Measurements from ENCODE around the gene AIG1.
"Not testable (repeated sequence)": the region's sequence is repeated elsewhere in the genome, so short reads cannot be mapped to it uniquely, and the experiment has no call there.

AIG1 gene

DNA sequence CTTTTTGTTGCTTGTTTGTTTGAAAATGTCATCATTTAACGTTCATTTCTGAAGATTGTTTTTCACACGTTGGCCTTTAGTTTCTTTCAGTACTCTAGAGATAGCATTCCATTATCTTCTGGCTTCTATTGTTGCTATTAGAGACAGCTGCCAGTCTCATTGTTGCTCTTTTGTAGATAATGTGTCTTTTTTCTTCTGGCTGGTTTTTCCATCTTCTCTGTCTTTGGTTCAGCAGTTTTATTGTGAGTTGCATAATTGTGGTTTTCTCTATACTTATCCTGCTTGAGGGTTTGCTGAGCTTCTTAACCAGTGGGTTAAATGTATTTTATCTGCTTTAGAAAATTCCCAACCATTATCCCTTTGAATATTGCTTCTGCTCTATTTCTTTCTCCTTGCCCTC lies 23.2 kb upstream of the AIG1 start:
- Histone ChIP-seq H3K4me3 (ENCODE audit: low read depth in 1 of 2, low read length in 2 of 2) (no peak overlapping the region), H3K27ac (ENCODE audit: low read depth, low read length) (no peak overlapping the region), H3K4me1 (ENCODE audit: insufficient read depth, low read length) (no peaks in the 10 kb centered on the region), H3K9ac (ENCODE audit: low read length) (no peak overlapping the region), H3K36me3 (ENCODE audit: insufficient read depth, low read length) (no peaks in the 10 kb centered on the region), H3K9me3 (ENCODE audit: low read length) (no peaks in the 10 kb centered on the region), H3K27me3 (ENCODE audit: control insufficient read depth in 1 of 2, insufficient read depth in 2 of 2, low read length in 2 of 2) (no peaks in the 10 kb centered on the region)

GRCh38 chr6:143038833-143039232 lies 21.9 kb upstream of the AIG1 start:
- no peaks in the 10 kb centered on the region for H3K36me3 ChIP-seq (ENCODE audit: insufficient read depth, low read length)
- H3K4me1 ChIP-seq (ENCODE audit: insufficient read depth, low read length) = no peaks in the 10 kb centered on the region
- H3K27ac ChIP-seq (ENCODE audit: low read depth, low read length) = no peak overlapping the region
- H3K9me3 ChIP-seq (ENCODE audit: low read length) = no peaks in the 10 kb centered on the region
- H3K9ac ChIP-seq (ENCODE audit: low read length) = no peak overlapping the region
- H3K4me3 ChIP-seq (ENCODE audit: low read depth in 1 of 2, low read length in 2 of 2) = no peak overlapping the region
- no peaks in the 10 kb centered on the region for H3K27me3 ChIP-seq (ENCODE audit: control insufficient read depth in 1 of 2, insufficient read depth in 2 of 2, low read length in 2 of 2)

- H3K9me3 ChIP-seq (ENCODE audit: low read length) = no peaks in the 10 kb centered on the region
- no peak overlapping the region for H3K9ac ChIP-seq (ENCODE audit: low read length)
- no peak overlapping the region for H3K27ac ChIP-seq (ENCODE audit: low read depth, low read length)
- H3K36me3 ChIP-seq (ENCODE audit: insufficient read depth, low read length) = no peaks in the 10 kb centered on the region
- no peaks in the 10 kb centered on the region for H3K27me3 ChIP-seq (ENCODE audit: control insufficient read depth in 1 of 2, insufficient read depth in 2 of 2, low read length in 2 of 2)
- H3K4me1 ChIP-seq (ENCODE audit: insufficient read depth, low read length) = no peaks in the 10 kb centered on the region
- H3K4me3 ChIP-seq (ENCODE audit: low read depth in 1 of 2, low read length in 2 of 2) = no peak overlapping the region
Observed at GRCh38 chr6:143039548-143039947, 21.1 kb upstream of the AIG1 start.

DNA sequence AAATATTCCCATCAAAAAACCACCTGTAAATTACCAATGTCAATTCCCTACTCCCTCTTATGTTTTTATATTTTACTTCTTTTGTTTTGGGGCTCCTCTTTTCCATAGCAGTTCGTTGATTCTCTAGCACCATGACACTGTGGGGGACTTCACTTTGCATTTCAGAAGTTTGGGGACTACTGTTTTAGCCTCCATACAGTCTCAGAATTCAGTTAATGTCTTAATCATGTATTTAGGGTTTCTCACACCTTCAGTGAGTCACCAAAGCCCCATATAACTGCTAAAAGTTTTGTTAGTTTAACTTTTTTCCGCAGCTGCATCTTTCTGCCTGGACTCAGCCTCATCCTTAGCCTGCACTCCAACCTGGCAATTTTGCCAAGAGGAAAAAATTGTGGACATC lies 20.7 kb upstream of the AIG1 start:
- H3K4me3 ChIP-seq (ENCODE audit: low read depth in 1 of 2, low read length in 2 of 2) = no peak overlapping the region
- H3K9ac ChIP-seq (ENCODE audit: low read length) = no peak overlapping the region
- H3K4me1 ChIP-seq (ENCODE audit: insufficient read depth, low read length) = no peaks in the 10 kb centered on the region
- H3K36me3 ChIP-seq (ENCODE audit: insufficient read depth, low read length) = no peaks in the 10 kb centered on the region
- no peaks in the 10 kb centered on the region for H3K9me3 ChIP-seq (ENCODE audit: low read length)
- H3K27ac ChIP-seq (ENCODE audit: low read depth, low read length) = no peak overlapping the region
- H3K27me3 ChIP-seq (ENCODE audit: control insufficient read depth in 1 of 2, insufficient read depth in 2 of 2, low read length in 2 of 2) = no peaks in the 10 kb centered on the region

DNA sequence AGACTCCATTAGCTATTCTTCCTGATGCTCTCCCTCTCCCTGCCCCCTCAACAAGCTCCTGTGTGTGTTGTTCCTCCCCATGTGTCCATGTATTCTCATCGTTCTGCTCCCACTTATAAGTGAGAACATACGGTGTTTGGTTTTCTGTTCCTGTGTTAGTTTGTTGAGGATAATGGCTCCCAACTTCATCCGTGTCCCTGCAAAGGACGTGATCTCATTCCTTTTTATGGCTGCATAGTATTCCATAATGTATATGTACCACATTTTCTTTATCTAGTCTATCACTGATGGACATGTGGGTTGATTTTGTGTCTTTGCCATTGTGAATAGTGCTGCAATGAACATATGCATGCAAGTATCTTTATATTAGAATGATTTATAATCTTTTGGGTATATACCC lies 16.3 kb upstream of the AIG1 start:
- not testable (repeated sequence) for H3K27ac ChIP-seq (ENCODE audit: low read depth, low read length); H3K4me1 ChIP-seq (ENCODE audit: insufficient read depth, low read length); H3K9ac ChIP-seq (ENCODE audit: low read length); H3K27me3 ChIP-seq (ENCODE audit: control insufficient read depth in 1 of 2, insufficient read depth in 2 of 2, low read length in 2 of 2); H3K36me3 ChIP-seq (ENCODE audit: insufficient read depth, low read length); H3K4me3 ChIP-seq (ENCODE audit: low read depth in 1 of 2, low read length in 2 of 2); H3K9me3 ChIP-seq (ENCODE audit: low read length)

DNA sequence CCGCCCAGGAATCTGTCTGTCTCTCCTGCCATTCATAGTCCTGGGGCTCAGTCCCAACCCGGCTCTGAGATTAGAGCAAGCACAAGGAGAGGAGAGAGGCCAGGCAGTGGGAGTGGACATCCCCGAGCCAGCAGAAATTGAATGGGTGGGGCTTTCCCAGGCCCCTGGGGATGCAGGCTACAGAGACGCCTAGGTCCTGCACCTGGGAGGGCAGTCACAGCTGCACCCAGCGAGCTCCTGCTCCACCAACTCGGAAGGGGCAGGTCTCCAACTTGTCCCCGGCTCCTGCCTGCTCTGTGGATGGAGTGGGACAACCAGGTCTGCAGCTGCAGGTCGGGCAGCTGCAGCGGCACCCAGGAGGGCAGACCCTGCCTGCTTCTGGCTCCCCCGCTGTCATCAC lies 11.1 kb upstream of the AIG1 start:
- Histone ChIP-seq H3K27ac (ENCODE audit: low read depth, low read length) (no peak overlapping the region), H3K27me3 (ENCODE audit: control insufficient read depth in 1 of 2, insufficient read depth in 2 of 2, low read length in 2 of 2) (no peaks in the 10 kb centered on the region), H3K4me3 (ENCODE audit: low read depth in 1 of 2, low read length in 2 of 2) (no peak overlapping the region), H3K36me3 (ENCODE audit: insufficient read depth, low read length) (no peaks in the 10 kb centered on the region), H3K9me3 (ENCODE audit: low read length) (no peaks in the 10 kb centered on the region), H3K4me1 (ENCODE audit: insufficient read depth, low read length) (peaks cover 9% of the 10 kb centered on the region), H3K9ac (ENCODE audit: low read length) (no peak overlapping the region)

GRCh38 chr6:143050509-143050908 lies 10.2 kb upstream of the AIG1 start:
- Histone ChIP-seq H3K27ac (ENCODE audit: low read depth, low read length) (no peak overlapping the region), H3K4me3 (ENCODE audit: low read depth in 1 of 2, low read length in 2 of 2) (no peak overlapping the region), H3K9ac (ENCODE audit: low read length) (no peak overlapping the region), H3K9me3 (ENCODE audit: low read length) (no peaks in the 10 kb centered on the region), H3K27me3 (ENCODE audit: control insufficient read depth in 1 of 2, insufficient read depth in 2 of 2, low read length in 2 of 2) (no peaks in the 10 kb centered on the region), H3K4me1 (ENCODE audit: insufficient read depth, low read length) (peaks cover 9% of the 10 kb centered on the region), H3K36me3 (ENCODE audit: insufficient read depth, low read length) (no peaks in the 10 kb centered on the region)

GRCh38 chr6:143052282-143052681 lies 8.4 kb upstream of the AIG1 start:
- H3K9ac ChIP-seq (ENCODE audit: low read length) = no peak overlapping the region
- no peak overlapping the region for H3K27ac ChIP-seq (ENCODE audit: low read depth, low read length)

GRCh38 chr6:143053856-143054255 lies 6.8 kb upstream of the AIG1 start:
- H3K9ac ChIP-seq (ENCODE audit: low read length) = no peak overlapping the region
- no peak overlapping the region for H3K4me3 ChIP-seq (ENCODE audit: low read depth in 1 of 2, low read length in 2 of 2)
- H3K36me3 ChIP-seq (ENCODE audit: insufficient read depth, low read length) = no peaks in the 10 kb centered on the region
- peaks cover 9% of the 10 kb centered on the region for H3K4me1 ChIP-seq (ENCODE audit: insufficient read depth, low read length)
- no peak overlapping the region for H3K27ac ChIP-seq (ENCODE audit: low read depth, low read length)
- H3K9me3 ChIP-seq (ENCODE audit: low read length) = no peaks in the 10 kb centered on the region
- H3K27me3 ChIP-seq (ENCODE audit: control insufficient read depth in 1 of 2, insufficient read depth in 2 of 2, low read length in 2 of 2) = no peaks in the 10 kb centered on the region

More at GRCh38 chr6:143052282-143052681, 8.4 kb upstream of the AIG1 start:
- no peaks in the 10 kb centered on the region for H3K36me3 ChIP-seq (ENCODE audit: insufficient read depth, low read length)
- no peak overlapping the region for H3K4me3 ChIP-seq (ENCODE audit: low read depth in 1 of 2, low read length in 2 of 2)
- no peaks in the 10 kb centered on the region for H3K27me3 ChIP-seq (ENCODE audit: control insufficient read depth in 1 of 2, insufficient read depth in 2 of 2, low read length in 2 of 2)
- H3K9me3 ChIP-seq (ENCODE audit: low read length) = no peaks in the 10 kb centered on the region
- H3K4me1 ChIP-seq (ENCODE audit: insufficient read depth, low read length) = peaks cover 9% of the 10 kb centered on the region

GRCh38 chr6:143054329-143054728 lies 6.4 kb upstream of the AIG1 start:
- H3K9ac ChIP-seq (ENCODE audit: low read length) = no peak overlapping the region
- no peaks in the 10 kb centered on the region for H3K9me3 ChIP-seq (ENCODE audit: low read length)
- no peaks in the 10 kb centered on the region for H3K36me3 ChIP-seq (ENCODE audit: insufficient read depth, low read length)
- H3K4me1 ChIP-seq (ENCODE audit: insufficient read depth, low read length) = peaks cover 9% of the 10 kb centered on the region
- H3K27me3 ChIP-seq (ENCODE audit: control insufficient read depth in 1 of 2, insufficient read depth in 2 of 2, low read length in 2 of 2) = no peaks in the 10 kb centered on the region
- H3K27ac ChIP-seq (ENCODE audit: low read depth, low read length) = no peak overlapping the region
- no peak overlapping the region for H3K4me3 ChIP-seq (ENCODE audit: low read depth in 1 of 2, low read length in 2 of 2)

- no peaks in the 10 kb centered on the region for H3K27me3 ChIP-seq (ENCODE audit: control insufficient read depth in 1 of 2, insufficient read depth in 2 of 2, low read length in 2 of 2)
- H3K36me3 ChIP-seq (ENCODE audit: insufficient read depth, low read length) = no peaks in the 10 kb centered on the region
- H3K4me1 ChIP-seq (ENCODE audit: insufficient read depth, low read length) = peaks cover 15% of the 10 kb centered on the region
- H3K27ac ChIP-seq (ENCODE audit: low read depth, low read length) = no peak overlapping the region
- no peaks in the 10 kb centered on the region for H3K9me3 ChIP-seq (ENCODE audit: low read length)
- no peak overlapping the region for H3K9ac ChIP-seq (ENCODE audit: low read length)
- no peak overlapping the region for H3K4me3 ChIP-seq (ENCODE audit: low read depth in 1 of 2, low read length in 2 of 2)
Observed at GRCh38 chr6:143055213-143055612, 5.5 kb upstream of the AIG1 start.

DNA sequence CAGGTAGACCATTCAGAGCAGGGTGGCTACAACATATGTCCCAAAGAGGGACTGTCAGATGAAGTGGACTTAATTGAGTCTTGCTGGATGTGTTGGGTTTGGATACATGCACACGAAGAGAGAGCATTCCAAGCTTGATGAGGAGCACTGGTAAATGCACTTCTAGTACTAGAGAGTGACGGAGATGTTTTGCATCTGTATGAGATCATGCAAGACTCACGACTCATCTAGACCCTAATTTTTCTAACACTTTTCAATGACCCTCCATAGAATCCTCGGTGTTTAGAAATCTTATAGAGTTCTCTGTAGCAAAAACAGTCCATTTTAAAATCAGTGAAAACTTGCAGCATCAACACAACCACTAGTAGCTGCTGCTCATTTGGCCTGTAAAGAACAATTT lies 4.8 kb upstream of the AIG1 start:
- H3K36me3 ChIP-seq (ENCODE audit: insufficient read depth, low read length) = no peaks in the 10 kb centered on the region
- H3K4me1 ChIP-seq (ENCODE audit: insufficient read depth, low read length) = peaks cover 15% of the 10 kb centered on the region
- H3K9me3 ChIP-seq (ENCODE audit: low read length) = no peaks in the 10 kb centered on the region
- no peak overlapping the region for H3K27ac ChIP-seq (ENCODE audit: low read depth, low read length)
- no peaks in the 10 kb centered on the region for H3K27me3 ChIP-seq (ENCODE audit: control insufficient read depth in 1 of 2, insufficient read depth in 2 of 2, low read length in 2 of 2)
- H3K4me3 ChIP-seq (ENCODE audit: low read depth in 1 of 2, low read length in 2 of 2) = no peak overlapping the region
- H3K9ac ChIP-seq (ENCODE audit: low read length) = no peak overlapping the region
